HG02588 (cell line): ENCODE data around the gene ANO1.
A peak's percentile ranks its signal among the peaks of the same experiment; 100 is the strongest.
"Not testable (repeated sequence)": the region's sequence is repeated elsewhere in the genome, so short reads cannot be mapped to it uniquely, and the experiment has no call there.

Experiments
- ATAC-seq: cut with Tn5 transposase; IDR thresholded peaks from one replicate; pipeline ENCODE4 v1.9.1; 2021; ENCODE audit warnings: mild to moderate bottlenecking, moderate library complexity; ENCODE audit not compliant: unreplicated experiment

ANO1 gene

GRCh38 chr11:70183483-70184176 is 105.5 kb downstream of the ANO1 start:
- no peak for ATAC-seq

- no peak for ATAC-seq
These were observed 106.3 kb downstream of the ANO1 start for GRCh38 chr11:70184396-70184795.

GRCh38 chr11:70185348-70186055 is 107.4 kb downstream of the ANO1 start:
- no peak for ATAC-seq

- no peak for ATAC-seq
These were observed 108.3 kb downstream of the ANO1 start for GRCh38 chr11:70186420-70186819.

GRCh38 chr11:70186936-70187335 is 108.8 kb downstream of the ANO1 start:
- ATAC-seq: no peak

DNA sequence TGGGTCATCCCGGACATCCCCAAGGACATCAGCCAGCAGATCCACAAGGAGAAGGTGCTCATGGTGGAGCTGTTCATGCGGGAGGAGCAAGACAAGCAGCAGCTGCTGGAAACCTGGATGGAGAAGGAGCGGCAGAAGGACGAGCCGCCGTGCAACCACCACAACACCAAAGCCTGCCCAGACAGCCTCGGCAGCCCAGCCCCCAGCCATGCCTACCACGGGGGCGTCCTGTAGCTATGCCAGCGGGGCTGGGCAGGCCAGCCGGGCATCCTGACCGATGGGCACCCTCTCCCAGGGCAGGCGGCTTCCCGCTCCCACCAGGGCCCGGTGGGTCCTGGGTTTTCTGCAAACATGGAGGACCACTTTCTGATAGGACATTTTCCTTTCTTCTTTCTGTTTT is 109.7 kb downstream of the ANO1 start:
- ATAC-seq: no peak

DNA sequence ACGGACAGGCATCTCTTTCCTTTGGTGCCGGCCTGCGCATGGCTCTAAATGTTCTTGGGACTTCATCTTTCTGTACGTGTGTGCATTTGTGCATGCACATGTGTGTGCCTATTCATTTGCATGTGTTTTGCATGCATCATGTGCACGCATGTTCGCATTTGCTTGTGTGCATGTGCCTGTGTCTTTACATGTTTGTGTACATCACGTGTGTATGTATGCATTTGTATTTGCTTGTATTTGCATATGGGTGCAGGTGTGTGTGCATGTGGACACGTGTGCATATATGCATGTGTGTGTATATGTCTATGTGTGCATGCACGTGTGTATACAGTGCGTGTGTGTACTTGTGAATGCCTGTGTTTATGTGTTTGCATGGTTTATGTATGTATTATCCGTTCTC is 111.5 kb downstream of the ANO1 start:
- ATAC-seq: no peak

GRCh38 chr11:70191495-70192140 is 113.5 kb downstream of the ANO1 start:
- no peak for ATAC-seq

GRCh38 chr11:70192666-70193410 is 114.7 kb downstream of the ANO1 start:
- no peak for ATAC-seq

- no peak for ATAC-seq
These were observed 115.5 kb downstream of the ANO1 start for GRCh38 chr11:70193411-70194292.

DNA sequence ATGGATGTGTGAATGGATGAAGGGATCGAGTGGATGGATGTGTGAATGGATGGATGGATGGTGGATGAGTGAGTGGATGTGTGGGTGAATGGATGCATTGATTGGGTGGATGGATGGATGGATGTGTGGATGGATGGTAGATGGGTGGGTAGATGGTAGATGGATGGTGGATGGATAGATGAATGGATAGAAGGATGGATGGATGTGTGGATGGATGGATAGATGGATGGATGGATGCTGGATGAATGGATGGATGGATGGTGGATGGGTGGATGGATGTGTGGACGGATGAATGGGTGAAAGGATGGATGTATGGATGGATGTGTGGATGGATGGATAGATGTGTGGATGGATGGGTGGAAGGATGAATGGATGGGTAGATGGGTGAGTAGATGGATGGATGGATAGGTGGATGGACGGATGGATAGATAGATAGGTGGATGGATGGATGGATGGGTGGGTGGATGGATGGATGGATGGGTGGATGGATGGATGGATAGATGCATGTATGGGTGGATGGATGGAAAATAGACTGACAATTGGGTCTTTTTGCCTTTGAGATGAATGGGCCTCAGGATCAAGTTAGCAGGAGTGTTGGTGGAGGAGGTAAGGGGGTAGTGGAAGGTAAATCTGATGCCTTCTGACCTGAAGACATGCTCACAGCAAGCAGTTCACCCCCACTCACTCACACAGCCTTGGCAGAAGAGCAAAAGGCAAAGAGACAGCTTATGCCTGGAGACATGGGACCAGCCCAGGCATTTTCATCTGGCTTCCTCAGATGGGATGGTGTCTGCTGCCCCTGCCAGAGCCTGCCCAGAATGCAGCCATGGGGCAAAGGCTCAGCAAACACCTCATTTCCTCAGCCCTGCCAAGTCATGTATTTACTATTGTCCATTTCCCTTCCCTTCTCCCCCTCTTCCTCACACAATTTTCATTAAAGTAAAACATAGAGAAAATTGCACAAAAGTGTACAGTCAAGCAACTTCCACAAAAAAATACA is 117.0 kb downstream of the ANO1 start:
- ATAC-seq: no peak

GRCh38 chr11:70200212-70200844 is 122.2 kb downstream of the ANO1 start:
- no peak for ATAC-seq

DNA sequence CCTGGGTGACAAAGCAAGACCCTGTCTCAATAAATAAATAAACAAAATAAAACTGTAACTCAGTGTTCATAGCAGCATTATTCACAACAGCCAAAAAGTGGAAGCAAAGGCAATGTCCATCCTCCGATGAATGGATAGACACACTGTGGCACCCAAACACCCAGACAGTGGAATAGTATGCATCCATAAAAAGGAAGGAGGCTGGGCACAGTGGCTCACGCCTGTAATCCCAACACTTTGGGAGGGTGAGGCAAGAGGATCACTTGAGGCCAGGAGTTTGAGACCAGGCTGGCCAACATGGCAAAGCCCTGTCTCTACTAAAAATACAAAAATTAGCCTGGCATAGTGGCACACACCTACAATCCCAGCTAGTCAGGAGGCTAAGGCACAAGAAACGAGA is 122.9 kb downstream of the ANO1 start:
- not testable (repeated sequence) for ATAC-seq

DNA sequence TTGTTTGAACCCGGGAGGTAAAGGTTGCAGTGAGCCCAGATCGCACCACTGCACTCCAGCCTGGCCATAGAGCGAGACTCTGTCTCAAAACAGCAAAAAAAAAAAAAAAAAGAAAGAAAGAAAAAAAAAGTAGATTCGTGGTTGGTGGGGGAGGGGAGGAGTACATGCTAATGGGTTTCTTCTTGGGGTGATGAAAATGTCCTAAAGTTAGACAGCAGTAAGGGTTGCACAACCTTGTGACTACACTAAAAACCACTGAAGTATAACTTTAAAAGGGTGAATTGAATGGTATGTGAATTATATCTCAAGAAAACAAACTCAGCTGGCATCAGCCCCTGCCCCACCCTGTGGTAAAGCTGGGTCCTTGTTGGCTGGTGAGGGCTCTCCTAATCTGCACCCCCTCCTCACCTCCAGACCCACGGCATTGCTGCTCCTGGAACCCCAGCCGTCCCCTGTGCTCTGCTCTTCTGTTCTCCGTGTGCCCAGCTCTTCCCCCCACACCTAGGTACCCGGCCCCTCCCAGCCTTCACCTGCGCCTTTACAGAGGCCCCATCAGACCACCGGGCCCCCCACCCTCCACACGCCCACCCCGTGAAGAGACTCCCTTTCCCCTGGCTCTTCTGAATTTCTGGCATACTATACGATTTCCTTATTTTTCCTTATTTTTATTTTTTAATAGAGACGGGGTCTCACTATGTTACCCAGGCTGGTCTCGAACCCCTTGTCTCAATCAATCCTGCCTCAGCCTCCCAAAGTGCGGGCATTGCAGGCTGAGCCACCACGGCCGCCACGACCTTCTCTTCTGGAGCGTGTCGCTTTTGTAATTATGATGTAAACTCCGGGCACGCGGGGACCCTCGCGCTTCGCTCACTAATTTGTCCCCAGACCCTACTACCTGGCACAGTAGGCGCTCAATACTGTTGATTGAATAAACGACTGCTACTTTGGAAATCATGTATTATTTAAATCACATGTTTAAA is 124.1 kb downstream of the ANO1 start:
- no peak for ATAC-seq

DNA sequence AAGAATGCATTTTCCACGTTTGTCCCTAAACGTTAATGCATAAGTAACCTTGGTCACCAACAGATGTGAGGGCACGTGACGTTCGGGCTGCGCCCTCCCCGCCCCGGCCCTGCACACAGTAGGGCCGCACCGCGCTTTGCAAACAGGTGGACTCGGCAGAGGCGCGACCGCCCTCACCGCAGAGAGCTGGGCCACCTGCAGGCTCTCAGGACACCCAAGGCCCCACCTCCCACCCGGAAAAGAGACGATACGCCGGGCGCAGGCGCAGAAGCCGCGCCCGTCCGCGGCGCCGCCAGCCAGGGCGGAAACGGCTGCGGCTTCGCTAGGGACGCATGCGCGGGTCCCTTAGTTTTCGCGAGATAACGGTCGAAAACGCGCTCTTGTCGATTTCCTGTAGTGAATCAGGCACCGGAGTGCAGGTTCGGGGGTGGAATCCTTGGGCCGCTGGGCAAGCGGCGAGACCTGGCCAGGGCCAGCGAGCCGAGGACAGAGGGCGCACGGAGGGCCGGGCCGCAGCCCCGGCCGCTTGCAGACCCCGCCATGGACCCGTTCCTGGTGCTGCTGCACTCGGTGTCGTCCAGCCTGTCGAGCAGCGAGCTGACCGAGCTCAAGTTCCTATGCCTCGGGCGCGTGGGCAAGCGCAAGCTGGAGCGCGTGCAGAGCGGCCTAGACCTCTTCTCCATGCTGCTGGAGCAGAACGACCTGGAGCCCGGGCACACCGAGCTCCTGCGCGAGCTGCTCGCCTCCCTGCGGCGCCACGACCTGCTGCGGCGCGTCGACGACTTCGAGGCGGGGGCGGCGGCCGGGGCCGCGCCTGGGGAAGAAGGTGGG is 125.0 kb downstream of the ANO1 start, which contains the start of gene FADD:
Gene FADD, plus strand, starts transcription at position 377 of the 831 bp plus-strand sequence. Its CDS starts 164 bp downstream, at position 541.
- peak; percentile 68 for ATAC-seq

GRCh38 chr11:70203751-70204465 is 125.8 kb downstream of the ANO1 start:
- peak; percentile 23 for ATAC-seq
